Aorta (tissue), 5 donors: ENCODE results near the gene UROD. TPM values are rescaled to one million over a fixed set of nuclear protein-coding genes. Genes with fewer than 3 reads are reported as not detected.

Experiments
- ATAC-seq: fragments of 200-7000 bp; cut with Tn5 transposase; one replicate; pipeline ENCODE4 v1.9.1; 2022; ENCODE audit warnings: moderate library complexity; ENCODE audit not compliant: low FRiP score
- DNase-seq, 2 donors: peaks; one replicate each; pipeline ENCODE4 v3.0.0-alpha.2; 2020
- H3K27ac ChIP-seq, 2 donors: one replicate each; pipeline ENCODE4 v1.5.1; 2013; ENCODE audit warnings: low read length in 2 of 2, mild to moderate bottlenecking in 2 of 2, moderate library complexity in 2 of 2, control low read depth in 1 of 2, inconsistent platforms in 1 of 2, low read depth in 1 of 2
- H3K27me3 ChIP-seq, 2 donors: one replicate each; pipeline ENCODE4 v1.6.1; 2013; ENCODE audit warnings: control low read depth in 1 of 2, low read length in 1 of 2, mild to moderate bottlenecking in 1 of 2, moderate library complexity in 1 of 2; ENCODE audit not compliant: insufficient read depth in 2 of 2, control insufficient read depth in 1 of 2
- H3K36me3 ChIP-seq, 2 donors: one replicate each; pipeline ENCODE4 v1.6.1; 2013; ENCODE audit warnings: control low read depth in 1 of 2, low read length in 1 of 2, mild to moderate bottlenecking in 1 of 2; ENCODE audit not compliant: insufficient read depth in 2 of 2, control insufficient read depth in 1 of 2
- H3K4me1 ChIP-seq, 2 donors: one replicate each; pipeline ENCODE4 v1.6.1; 2013; ENCODE audit warnings: low read length in 2 of 2, control low read depth in 1 of 2, mild to moderate bottlenecking in 1 of 2, moderate library complexity in 1 of 2; ENCODE audit not compliant: insufficient read depth in 2 of 2, control insufficient read depth in 1 of 2
- H3K4me3 ChIP-seq, 2 donors: one replicate each; pipeline ENCODE4 v1.5.1; 2013; ENCODE audit warnings: low read length in 2 of 2, control low read depth in 1 of 2, mild to moderate bottlenecking in 1 of 2
- H3K9me3 ChIP-seq: one replicate; pipeline ENCODE4 v1.6.1; 2013; ENCODE audit warnings: mild to moderate bottlenecking, low read length; ENCODE audit not compliant: control insufficient read depth
- WGBS, 2 donors: extraction: QIAGEN DNeasy Blood & Tissue Kit; methylation state at CpG; one replicate each; pipeline ENCODE4 v1.1.7; 2013; 5-methylcytosine and 5-hydroxymethylcytosine counted together
- intact Hi-C, 2 donors: fragments of 100-400 bp; cut with DNase I; formaldehyde crosslinking; loops; one replicate each; pipeline versions ENCODE4 v1.14.2 to v1.15.0; 2022
- polyA plus RNA-seq, 2 donors: library from polyadenylated mRNA; stranded (reverse); fragments of 200-250 nt; gene quantifications; one replicate each; pipeline ENCODE4 v1.2.3, GENCODE V29; 2013
- total RNA-seq, 2 donors: library from RNA; stranded (reverse); fragmentation: NEBNext Ultra II Directional; extraction: Animal tissue kit (Norgen Biotek cat#: 25700); gene quantifications; one replicate each; pipeline ENCODE4 v1.2.1, GENCODE V29; 2021
- donor health status: healthy with polysubstance abuse.
- donor health status: Bipolar disorder and iron deficiency.
- donor health status: DM: no; HTN: no; CAD: no.
- donor health status: DM: no; HTN: no; CAD: no.
- donor health status: DM: yes; HTN: yes; CAD: no.

Gene UROD
- total and polyA plus RNA-seq, 4 donors: 54.6 to 128 (median 75.3) TPM

DNA sequence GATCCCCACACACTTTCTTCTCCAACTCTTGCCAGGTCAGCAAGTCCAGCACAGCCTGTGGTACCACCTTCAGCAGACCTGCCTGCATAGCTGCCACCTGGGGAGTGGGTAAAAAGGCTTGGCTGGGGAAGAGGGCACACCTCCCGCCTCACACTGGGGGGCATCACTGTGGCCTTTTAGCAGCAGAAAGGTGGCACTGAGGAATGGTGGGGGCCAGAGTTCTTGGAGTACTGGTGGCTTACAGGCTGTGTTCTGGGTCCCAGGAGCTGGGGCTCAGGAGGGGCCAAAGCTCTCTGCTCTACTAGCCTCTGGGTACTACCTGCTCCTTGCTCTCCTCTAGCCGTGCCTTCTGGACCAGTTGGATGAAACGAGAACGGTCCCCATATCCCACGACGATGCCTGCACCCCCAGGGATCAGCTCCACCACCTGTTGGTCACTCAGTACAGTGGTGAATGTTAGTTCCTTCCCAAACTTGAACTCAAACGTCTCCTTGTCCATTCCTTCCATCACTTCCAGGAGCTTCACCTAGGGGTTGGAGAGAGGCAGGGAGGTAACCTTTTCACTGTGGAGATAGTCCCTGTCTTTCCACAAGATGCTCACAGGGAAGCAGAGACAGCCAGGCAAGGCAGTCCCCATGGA, 7.7 kb upstream of the UROD start:
- Histone ChIP-seq H3K4me1 (no peaks in the 10 kb centered on the region), H3K9me3 (no peaks in the 10 kb centered on the region), H3K27ac (no peak overlapping the region), H3K27me3 (no peaks in the 10 kb centered on the region), H3K36me3 (peaks cover 0 to 21% of the 10 kb centered on the region in 2 donors), H3K4me3 (no peak overlapping the region)
- peak in 1 of 2 donors; percentile 28 for DNase-seq
- 83 to 84% methylated on average over 7 of the region's 7 CpGs for WGBS, 2 donors
- ATAC-seq: no peak
- intact Hi-C loops: no loop called here

DNA sequence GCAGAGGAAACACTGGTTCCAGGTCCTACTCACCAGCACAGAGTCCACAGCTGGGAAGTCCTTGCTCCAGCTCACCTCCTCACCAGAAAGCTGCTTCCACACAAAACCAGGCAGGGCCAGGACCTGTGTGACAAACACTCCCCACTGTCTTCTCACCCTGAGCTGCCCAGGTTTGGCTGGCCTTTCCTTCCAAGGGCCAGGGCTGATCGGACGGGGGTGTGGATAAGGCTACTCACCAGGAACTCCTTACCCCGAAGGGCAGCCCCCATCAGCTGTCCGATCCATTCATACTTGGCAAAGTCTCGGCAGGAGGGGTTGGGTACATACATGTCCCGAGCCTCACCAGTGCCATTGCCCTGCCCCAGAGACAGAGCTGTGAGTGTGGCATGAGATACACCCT, 6.3 kb upstream of the UROD start:
- no peak for ATAC-seq
- WGBS, 2 donors: 84 to 88% methylated on average over 6 of the region's 6 CpGs
- Histone ChIP-seq H3K4me3 (no peak overlapping the region), H3K27me3 (no peaks in the 10 kb centered on the region), H3K9me3 (no peaks in the 10 kb centered on the region), H3K36me3 (peaks cover 0 to 21% of the 10 kb centered on the region in 2 donors), H3K4me1 (no peaks in the 10 kb centered on the region), H3K27ac (no peak overlapping the region)
- no peak for DNase-seq
- intact Hi-C loops: no loop called here

- Histone ChIP-seq H3K9me3 (no peaks in the 10 kb centered on the region), H3K36me3 (peaks cover 0 to 21% of the 10 kb centered on the region in 2 donors)
Observed at GRCh38 chr1:45007311-45007710, 4.7 kb upstream of the UROD start.

DNA sequence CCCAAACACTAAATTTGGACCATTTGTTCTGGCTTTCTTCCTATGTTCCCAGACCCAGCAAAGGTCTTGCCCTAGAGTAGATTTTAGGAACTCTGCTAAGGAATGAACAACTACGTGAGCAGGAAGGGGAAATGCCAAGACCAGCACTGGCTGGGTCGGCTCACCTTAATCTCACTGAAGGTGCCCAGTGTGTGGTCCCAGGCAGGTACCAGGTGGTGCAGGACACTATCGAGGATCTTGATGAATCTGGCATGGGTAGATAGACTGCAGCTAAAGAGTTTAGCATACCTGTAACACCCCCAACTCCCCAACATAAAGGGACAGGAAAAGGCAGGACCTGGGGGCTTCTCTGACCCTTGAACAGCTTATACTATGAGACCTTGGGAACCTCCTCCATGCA, 4.0 kb upstream of the UROD start:
- H3K9me3 ChIP-seq: no peaks in the 10 kb centered on the region
- peaks cover 0 to 21% of the 10 kb centered on the region in 2 donors for H3K36me3 ChIP-seq
- intact Hi-C loops: no loop called here
- H3K27me3 ChIP-seq: no peaks in the 10 kb centered on the region
- H3K4me3 ChIP-seq: no peak overlapping the region
- 79 to 82% methylated on average over 3 of the region's 3 CpGs for WGBS, 2 donors
- DNase-seq (no peak), ATAC-seq (no peak)
- H3K4me1 ChIP-seq: no peaks in the 10 kb centered on the region
- H3K27ac ChIP-seq: no peak overlapping the region

More at GRCh38 chr1:45007311-45007710, 4.7 kb upstream of the UROD start:
- no peak overlapping the region for H3K27ac ChIP-seq
- no peak for ATAC-seq
- 79 to 81% methylated on average over 11 of the region's 11 CpGs for WGBS, 2 donors
- intact Hi-C loops: no loop called here
- DNase-seq: no peak
- H3K27me3 ChIP-seq: no peaks in the 10 kb centered on the region
- H3K4me3 ChIP-seq: no peak overlapping the region
- no peaks in the 10 kb centered on the region for H3K4me1 ChIP-seq

DNA sequence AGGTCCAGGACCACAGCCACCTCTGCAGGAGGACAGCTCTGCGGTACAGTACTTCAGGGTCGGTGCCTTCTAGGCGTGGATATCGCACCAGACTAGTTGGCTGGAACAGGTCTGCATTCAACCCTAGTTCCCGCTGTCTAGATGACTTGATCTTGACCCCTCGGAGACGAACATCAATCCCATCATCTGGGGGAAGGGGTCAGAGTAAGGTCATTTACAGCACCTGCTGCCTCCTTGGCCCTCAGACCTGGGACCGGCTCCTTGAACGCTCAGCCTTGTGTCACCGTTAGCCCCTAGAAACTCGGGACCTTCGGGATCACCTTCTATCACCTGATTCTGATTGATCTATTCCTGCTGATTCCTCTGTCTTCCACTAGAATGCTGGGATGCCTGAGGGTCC, 3.5 kb upstream of the UROD start:
- intact Hi-C loops: no loop called here
- Histone ChIP-seq H3K36me3 (peaks cover 0 to 18% of the 10 kb centered on the region in 2 donors), H3K4me3 (no peak overlapping the region), H3K9me3 (no peaks in the 10 kb centered on the region), H3K27ac (no peak overlapping the region), H3K4me1 (no peaks in the 10 kb centered on the region), H3K27me3 (no peaks in the 10 kb centered on the region)
- DNase-seq (no peak), ATAC-seq (no peak)
- WGBS, 2 donors: 94% methylated on average over 12 of the region's 12 CpGs

- no peak for ATAC-seq
- Histone ChIP-seq H3K4me1 (no peaks in the 10 kb centered on the region), H3K36me3 (peaks cover 0 to 15% of the 10 kb centered on the region in 2 donors), H3K27me3 (no peaks in the 10 kb centered on the region), H3K9me3 (no peaks in the 10 kb centered on the region), H3K4me3 (no peak overlapping the region), H3K27ac (no peak overlapping the region)
- 85 to 89% methylated on average over 11 of the region's 11 CpGs for WGBS, 2 donors
- DNase-seq: no peak
- intact Hi-C loops: no loop called here
Observed at GRCh38 chr1:45009296-45009865, 2.7 kb upstream of the UROD start.

- Histone ChIP-seq H3K36me3 (peaks cover 0 to 12% of the 10 kb centered on the region in 2 donors), H3K9me3 (no peaks in the 10 kb centered on the region), H3K4me3 (peak overlapping the region; percentile 74 to 89), H3K27me3 (no peaks in the 10 kb centered on the region), H3K27ac (no peak overlapping the region), H3K4me1 (no peaks in the 10 kb centered on the region)
- intact Hi-C loops: loop anchor here (5.0 to 10.0 kb wide), 4 partner anchors 173 to 485 kb away; partner anchors contain the start of genes RNU5D-1 (in 1 of the 2) and TESK2 (in 1 of the 2)
- peak in 1 of 2 donors; percentile 54 for DNase-seq
- ATAC-seq: no peak
- 17% methylated on average over 41 of the region's 41 CpGs for WGBS, 2 donors
Observed at GRCh38 chr1:45009956-45010854, 1.8 kb upstream of the UROD start.

- Histone ChIP-seq H3K4me1 (no peaks in the 10 kb centered on the region), H3K27ac (peak within 1 kb of the TSS in 1 of 2 donors; percentile 60), H3K27me3 (no peaks in the 10 kb centered on the region), H3K36me3 (peaks cover 0 to 7% of the 10 kb centered on the region in 2 donors), H3K4me3 (peak within 1 kb of the TSS; percentile 74 to 89), H3K9me3 (no peaks in the 10 kb centered on the region)
- 1% methylated on average over 57 to 62 of the region's 62 CpGs for WGBS, 2 donors
- intact Hi-C loops: loop anchor here (5.0 to 10.0 kb wide), 4 partner anchors 174 to 484 kb away; partner anchors contain the start of genes RNU5D-1 (in 1 of the 2) and TESK2 (in 1 of the 2)
- peak; percentile 91 to 92 for DNase-seq
- ATAC-seq: peak; percentile 92
Observed at GRCh38 chr1:45010855-45011811, 921 bp upstream of the UROD start, which contains the start of gene HECTD3. Gene HECTD3, minus strand, starts transcription at chr1:45011324. Its CDS starts 67 bp downstream, at chr1:45011257.
